ENCODE data around the gene ZNF80. TPM values are rescaled to one million over a fixed set of nuclear protein-coding genes. Genes with fewer than 3 reads are reported as not detected.

Gene ZNF80
- total and polyA plus RNA-seq, 2 of the 8 experiments (the other 6 are each of a cell fraction or from before 2014, with no cell fraction given): not detected

DNA sequence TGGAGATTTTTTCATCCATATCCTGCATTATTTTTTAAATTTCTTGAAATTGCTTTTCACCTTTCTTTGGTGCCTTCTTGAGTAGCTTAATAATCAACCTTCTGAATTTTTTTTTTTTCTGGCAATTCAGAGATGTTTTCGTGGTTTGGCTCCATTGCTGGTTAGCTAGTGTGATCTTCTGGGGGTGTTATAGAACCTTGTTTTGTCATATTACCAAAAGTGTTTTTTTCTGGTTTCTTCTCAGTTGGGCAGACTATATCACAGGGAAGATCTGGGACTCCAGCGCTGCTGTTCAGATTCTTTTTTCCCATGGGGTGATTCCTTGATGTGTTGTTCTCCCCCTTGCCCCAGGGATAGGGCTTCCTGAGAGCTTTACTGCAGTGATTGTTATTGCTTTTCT is 32.6 kb upstream of the ZNF80 start (continued):
- TF ChIP-seq SUZ12 (IDR thresholded peaks at IDR 0.05; ENCODE audit: low read length) (no peak), HDAC6 (IDR thresholded peaks at IDR 0.05; ENCODE audit: low read depth, low read length) (no peak), JUN (IDR thresholded peaks at IDR 0.05; ENCODE audit: low read depth, low read length) (no peak), RAD21 (IDR thresholded peaks at IDR 0.05 in 1 of 2, conservative IDR thresholded peaks at IDR 0.05 in 1 of 2; ENCODE audit: low read depth in 2 of 2, low read length in 2 of 2) (no peak)
